Skeletal muscle satellite cell (primary cell): ENCODE measurements around the gene SNAP25. TPM values are rescaled to one million over a fixed set of nuclear protein-coding genes. Genes with fewer than 3 reads are reported as not detected.

Experiments
- H3K27me3 ChIP-seq: 2 replicates; pipeline ENCODE4 v1.7.0; 2013; ENCODE audit warnings: low read length; ENCODE audit not compliant: control insufficient read depth, insufficient read depth
- H3K36me3 ChIP-seq: 2 replicates; pipeline ENCODE4 v1.7.0; 2013; ENCODE audit warnings: mild to moderate bottlenecking, control low read depth, low read length; ENCODE audit not compliant: insufficient read depth
- H3K4me1 ChIP-seq: 2 replicates; pipeline ENCODE4 v1.7.0; 2013; ENCODE audit warnings: low read length; ENCODE audit not compliant: control insufficient read depth, insufficient read depth
- H3K4me2 ChIP-seq: 2 replicates; pipeline ENCODE4 v1.7.0; 2013; ENCODE audit warnings: mild to moderate bottlenecking, low read length
- H3K4me3 ChIP-seq: 2 replicates; pipeline ENCODE4 v1.7.0; 2013; ENCODE audit warnings: low read length
- H3K9ac ChIP-seq: 2 replicates; pipeline ENCODE4 v1.7.0; 2013; ENCODE audit warnings: mild to moderate bottlenecking, low read depth, low read length, moderate library complexity
- H3K9me3 ChIP-seq: replicated peaks from 2 replicates; pipeline ENCODE4 v1.7.0; 2013; ENCODE audit warnings: mild to moderate bottlenecking, control low read depth, low read length
- total RNA-seq: library from RNA; depleted of rRNA; stranded (reverse); fragments of >200 nt; gene quantifications from 2 replicates; pipeline ENCODE4 v1.2.3, GENCODE V29; 2012; rRNA removed

SNAP25 gene
- 0.44 and 1.8 TPM in 2 replicates for total RNA-seq

DNA sequence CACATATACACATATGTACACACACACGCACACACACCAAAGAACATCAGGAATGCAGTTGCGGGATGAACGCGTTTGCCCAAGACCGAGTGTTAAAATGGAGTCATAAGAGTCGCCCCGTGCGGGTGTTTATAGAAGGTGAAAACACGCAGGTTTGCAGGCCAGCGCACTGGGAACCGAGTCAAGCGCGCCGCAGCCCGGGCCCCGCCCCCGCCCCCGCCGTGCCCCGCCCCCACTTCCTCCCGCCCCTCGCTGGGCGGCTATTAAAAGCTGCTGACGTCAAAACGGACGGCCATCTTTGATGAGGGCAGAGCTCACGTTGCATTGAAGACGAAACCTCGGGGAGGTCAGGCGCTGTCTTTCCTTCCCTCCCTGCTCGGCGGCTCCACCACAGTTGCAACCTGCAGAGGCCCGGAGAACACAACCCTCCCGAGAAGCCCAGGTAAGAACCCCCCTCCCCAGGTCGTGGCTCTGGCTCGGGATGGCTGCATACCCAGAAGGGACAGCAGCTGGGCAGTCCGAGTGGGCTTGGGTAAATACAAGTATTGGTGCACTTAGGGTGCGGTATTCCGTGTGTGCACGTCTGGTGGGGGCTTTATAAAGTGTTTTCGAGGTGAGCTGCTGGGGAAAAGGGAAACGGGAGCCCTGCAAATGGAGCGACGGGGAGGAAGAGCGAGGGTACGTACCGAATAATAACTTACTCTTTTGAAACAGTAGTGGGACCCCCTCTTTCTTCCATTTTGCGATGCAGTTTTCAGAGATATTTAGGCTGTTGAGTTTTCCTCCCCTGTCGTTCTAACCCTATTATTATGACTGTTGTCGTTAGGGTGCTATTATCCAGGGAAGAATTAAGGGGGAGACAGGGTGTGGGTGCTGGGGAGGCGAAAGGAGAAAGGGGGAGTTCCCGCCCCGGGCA lies at the start of gene SNAP25:
SNAP25 (plus strand) TSS at position 295 of the 916 bp plus-strand sequence. CDS start 56,662 bp downstream, outside the sequence.
- H3K36me3 ChIP-seq: no peaks in the 10 kb centered on the region
- H3K4me3 ChIP-seq: peak within 1 kb of the TSS; percentile 58
- H3K27me3 ChIP-seq: peaks cover 57% of the 10 kb centered on the region
- H3K9ac ChIP-seq: peak within 1 kb of the TSS; percentile 63
- H3K4me2 ChIP-seq: peak within 1 kb of the TSS; percentile 68
- peaks cover 14% of the 10 kb centered on the region for H3K4me1 ChIP-seq
- no peaks in the 10 kb centered on the region for H3K9me3 ChIP-seq

- Histone ChIP-seq H3K27me3 (peaks cover 27% of the 10 kb centered on the region), H3K36me3 (no peaks in the 10 kb centered on the region), H3K4me1 (no peaks in the 10 kb centered on the region), H3K9ac (no peak overlapping the region), H3K4me3 (no peak overlapping the region), H3K4me2 (no peak overlapping the region), H3K9me3 (no peaks in the 10 kb centered on the region)
Measured at GRCh38 chr20:10169752-10170151, 48.9 kb upstream of the SNAP25 start.

GRCh38 chr20:10170261-10170660 lies 48.4 kb upstream of the SNAP25 start:
- Histone ChIP-seq H3K9ac (no peak overlapping the region), H3K4me2 (no peak overlapping the region), H3K9me3 (no peaks in the 10 kb centered on the region), H3K4me1 (no peaks in the 10 kb centered on the region), H3K36me3 (no peaks in the 10 kb centered on the region), H3K27me3 (peaks cover 30% of the 10 kb centered on the region), H3K4me3 (no peak overlapping the region)

DNA sequence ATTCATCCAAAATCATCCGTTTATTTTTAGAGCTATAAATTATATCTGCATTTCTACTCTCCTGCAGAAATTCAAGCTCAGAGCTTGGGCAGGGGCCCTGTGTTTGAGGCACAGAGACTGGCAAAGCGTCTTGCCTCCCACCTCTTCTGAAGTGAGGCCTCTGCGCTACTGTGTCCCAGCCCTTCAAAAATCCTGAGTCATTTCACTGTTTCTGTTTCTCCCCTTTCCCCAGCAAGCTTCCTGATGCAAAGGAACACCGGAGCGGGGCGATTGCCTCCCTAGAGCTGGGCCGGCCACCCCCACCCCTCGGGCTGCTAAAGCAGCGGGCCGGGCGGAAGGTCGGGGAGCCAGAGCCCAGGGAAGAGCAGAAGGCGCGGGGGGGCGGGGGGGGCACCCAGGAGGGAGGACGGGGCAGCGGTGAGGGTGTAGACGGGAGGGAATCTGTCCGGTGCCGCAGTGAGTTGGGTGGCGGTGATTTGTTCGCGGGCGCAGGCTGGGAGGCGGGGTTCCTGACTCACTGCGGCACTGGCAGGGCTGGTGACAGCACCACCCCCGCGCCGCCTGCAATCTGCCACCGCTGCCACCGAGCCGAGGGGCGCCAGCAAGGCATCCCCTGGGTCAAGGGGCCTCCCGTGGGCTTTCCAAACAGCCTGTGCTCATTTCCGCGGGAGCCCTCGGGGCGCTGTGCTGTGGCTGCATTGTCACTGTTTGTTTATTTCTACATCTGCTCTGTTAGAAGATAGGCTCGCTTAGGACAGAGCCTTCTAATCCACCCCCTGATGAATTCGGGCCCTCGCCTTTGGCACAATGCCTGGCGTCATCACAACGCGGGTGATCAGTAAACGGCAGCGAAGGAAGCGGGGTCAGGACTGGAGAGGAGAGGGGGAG lies 46.5 kb upstream of the SNAP25 start:
- Histone ChIP-seq H3K4me2 (peak overlapping the region; percentile 82), H3K4me3 (peak overlapping the region; percentile 67), H3K36me3 (no peaks in the 10 kb centered on the region), H3K4me1 (no peaks in the 10 kb centered on the region), H3K27me3 (peaks cover 38% of the 10 kb centered on the region), H3K9ac (peak overlapping the region; percentile 42), H3K9me3 (no peaks in the 10 kb centered on the region)

- H3K9me3 ChIP-seq: no peaks in the 10 kb centered on the region
- H3K4me1 ChIP-seq: no peaks in the 10 kb centered on the region
- H3K36me3 ChIP-seq: no peaks in the 10 kb centered on the region
- H3K27me3 ChIP-seq: peaks cover 41% of the 10 kb centered on the region
- H3K9ac ChIP-seq: no peak overlapping the region
- no peak overlapping the region for H3K4me3 ChIP-seq
- peak overlapping the region; percentile 82 for H3K4me2 ChIP-seq
Measured at GRCh38 chr20:10172998-10173655, 45.5 kb upstream of the SNAP25 start.

GRCh38 chr20:10174400-10174799 lies 44.2 kb upstream of the SNAP25 start:
- no peak overlapping the region for H3K9ac ChIP-seq
- no peak overlapping the region for H3K4me2 ChIP-seq
- H3K27me3 ChIP-seq: peaks cover 41% of the 10 kb centered on the region
- no peaks in the 10 kb centered on the region for H3K9me3 ChIP-seq
- H3K4me3 ChIP-seq: no peak overlapping the region
- H3K36me3 ChIP-seq: no peaks in the 10 kb centered on the region
- no peaks in the 10 kb centered on the region for H3K4me1 ChIP-seq

DNA sequence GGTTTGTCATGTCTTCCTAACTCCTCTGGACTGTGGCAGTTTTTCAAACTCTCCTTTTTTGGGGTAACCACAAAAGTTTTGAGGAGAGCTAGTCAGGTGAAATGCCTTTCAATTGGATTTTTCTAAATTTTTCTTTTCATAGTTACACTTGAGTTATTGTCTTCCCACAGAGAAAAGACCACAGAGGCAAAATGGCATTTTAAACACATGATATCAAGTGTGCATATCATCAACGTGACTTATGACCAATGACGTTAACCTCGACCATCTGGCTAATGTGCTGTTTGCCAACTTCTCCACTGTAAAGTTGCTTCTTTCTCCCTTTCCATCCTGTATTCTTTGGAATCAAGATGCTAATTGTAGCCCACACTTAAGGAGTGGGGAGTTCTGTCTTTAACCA lies 41.3 kb upstream of the SNAP25 start:
- Histone ChIP-seq H3K4me2 (no peak overlapping the region), H3K9me3 (no peaks in the 10 kb centered on the region), H3K9ac (no peak overlapping the region), H3K27me3 (peaks cover 40% of the 10 kb centered on the region), H3K36me3 (no peaks in the 10 kb centered on the region), H3K4me3 (no peak overlapping the region), H3K4me1 (no peaks in the 10 kb centered on the region)

- H3K9ac ChIP-seq: no peak overlapping the region
- no peak overlapping the region for H3K4me3 ChIP-seq
- no peaks in the 10 kb centered on the region for H3K36me3 ChIP-seq
- H3K27me3 ChIP-seq: peaks cover 32% of the 10 kb centered on the region
- no peak overlapping the region for H3K4me2 ChIP-seq
- H3K4me1 ChIP-seq: no peaks in the 10 kb centered on the region
- H3K9me3 ChIP-seq: no peaks in the 10 kb centered on the region
Measured at GRCh38 chr20:10178091-10178490, 40.5 kb upstream of the SNAP25 start.

- H3K4me3 ChIP-seq: no peak overlapping the region
- no peaks in the 10 kb centered on the region for H3K9me3 ChIP-seq
- H3K36me3 ChIP-seq: no peaks in the 10 kb centered on the region
- H3K9ac ChIP-seq: no peak overlapping the region
- no peak overlapping the region for H3K4me2 ChIP-seq
- peaks cover 26% of the 10 kb centered on the region for H3K27me3 ChIP-seq
- H3K4me1 ChIP-seq: no peaks in the 10 kb centered on the region
Measured at GRCh38 chr20:10178727-10179313, 39.8 kb upstream of the SNAP25 start.

GRCh38 chr20:10179574-10180298 lies 38.9 kb upstream of the SNAP25 start:
- no peaks in the 10 kb centered on the region for H3K4me1 ChIP-seq
- no peak overlapping the region for H3K9ac ChIP-seq
- no peaks in the 10 kb centered on the region for H3K9me3 ChIP-seq
- no peaks in the 10 kb centered on the region for H3K36me3 ChIP-seq
- H3K4me2 ChIP-seq: no peak overlapping the region
- no peak overlapping the region for H3K4me3 ChIP-seq
- peaks cover 19% of the 10 kb centered on the region for H3K27me3 ChIP-seq
